ENCODE measurements around the gene TGFBRAP1.

- no peak for TF ChIP-seq FOXA1 (IDR thresholded peaks at IDR 0.05)
- TF ChIP-seq YY1 (IDR thresholded peaks at IDR 0.05), result no peak
- TF ChIP-seq CTCF (IDR thresholded peaks at IDR 0.05; ENCODE audit: low read depth, low read length, missing input control), result no peak
- TF ChIP-seq GABPA (IDR thresholded peaks at IDR 0.05 in 1 of 2, conservative IDR thresholded peaks at IDR 0.05 in 1 of 2), result no peak
- no peak for TF ChIP-seq MAX (IDR thresholded peaks at IDR 0.05)
These were observed 80.4 kb downstream of the TGFBRAP1 start for GRCh38 chr2:105249181-105249580.

All from liver (tissue), 3 donors.